Urinary bladder (tissue), 4 donors: ENCODE measurements around the gene PNKD. TPM values are rescaled to one million over a fixed set of nuclear protein-coding genes. Genes with fewer than 3 reads are reported as not detected.
A peak's percentile ranks its signal among the peaks of the same experiment; 100 is the strongest.

Experiments
- DNase-seq: peaks from one replicate; pipeline ENCODE4 v3.0.0-alpha.2; 2015; ENCODE audit errors: extremely low spot score
- H3K27ac ChIP-seq: one replicate; pipeline ENCODE4 v1.5.1; 2013; ENCODE audit warnings: low read depth, mild to moderate bottlenecking, moderate library complexity
- H3K36me3 ChIP-seq: one replicate; pipeline ENCODE4 v1.6.1; 2013; ENCODE audit warnings: mild to moderate bottlenecking, moderate library complexity; ENCODE audit not compliant: insufficient read depth
- H3K4me1 ChIP-seq: one replicate; pipeline ENCODE4 v1.6.1; 2013; ENCODE audit warnings: mild to moderate bottlenecking, moderate library complexity; ENCODE audit not compliant: insufficient read depth
- H3K4me3 ChIP-seq: one replicate; pipeline ENCODE4 v1.5.1; 2013; ENCODE audit warnings: low read depth, low read length
- WGBS: extraction: QIAGEN DNeasy Blood & Tissue Kit; methylation state at CpG from one replicate; pipeline ENCODE4 v1.1.7; 2013; 5-methylcytosine and 5-hydroxymethylcytosine counted together
- polyA plus RNA-seq: library from polyadenylated mRNA; stranded (reverse); fragments of 200-250 nt; gene quantifications from one replicate; pipeline ENCODE4 v1.2.3, GENCODE V29; 2013
- total RNA-seq: library from RNA; depleted of rRNA; stranded (reverse); fragments of >200 nt; gene quantifications from one replicate; pipeline ENCODE4 v1.2.3, GENCODE V29; 2014
- donor health status: healthy with polysubstance abuse.
- donor health status: healthy.

The PNKD gene
- total and polyA plus RNA-seq, 2 donors: 24.6 to 92.7 TPM

- peaks cover 9% of the 10 kb centered on the region for H3K4me1 ChIP-seq
- WGBS: 59% methylated on average over 16 of the region's 16 CpGs
- no peak for DNase-seq
- peak overlapping the region; percentile 76 for H3K27ac ChIP-seq
- H3K4me3 ChIP-seq: no peak overlapping the region
- peaks cover 3% of the 10 kb centered on the region for H3K36me3 ChIP-seq
Measured at GRCh38 chr2:218284106-218284811, 13.9 kb downstream of the PNKD start.

- WGBS: 21% methylated on average over 6 of the region's 6 CpGs
- no peak for DNase-seq
- no peak overlapping the region for H3K4me3 ChIP-seq
- H3K36me3 ChIP-seq: no peaks in the 10 kb centered on the region
- peak overlapping the region; percentile 94 for H3K27ac ChIP-seq
- peaks cover 11% of the 10 kb centered on the region for H3K4me1 ChIP-seq
Measured at GRCh38 chr2:218285604-218286003, 15.3 kb downstream of the PNKD start.

GRCh38 chr2:218286570-218287459 is 16.5 kb downstream of the PNKD start:
- DNase-seq: peak; percentile 91
- 2% methylated on average over 11 of the region's 11 CpGs for WGBS
- Histone ChIP-seq H3K36me3 (no peaks in the 10 kb centered on the region), H3K4me3 (peak overlapping the region; percentile 36), H3K27ac (peak overlapping the region; percentile 94), H3K4me1 (peaks cover 11% of the 10 kb centered on the region)

- WGBS: 29% methylated on average over 6 of the region's 6 CpGs
- H3K27ac ChIP-seq: peak overlapping the region; percentile 99
- no peak for DNase-seq
- H3K36me3 ChIP-seq: no peaks in the 10 kb centered on the region
- H3K4me3 ChIP-seq: no peak overlapping the region
- peaks cover 4% of the 10 kb centered on the region for H3K4me1 ChIP-seq
Measured at GRCh38 chr2:218289639-218290315, 19.5 kb downstream of the PNKD start.

GRCh38 chr2:218290316-218291261 is 20.3 kb downstream of the PNKD start:
- H3K36me3 ChIP-seq: no peaks in the 10 kb centered on the region
- 36% methylated on average over 12 of the region's 12 CpGs for whole genome bisulfite sequencing
- peak overlapping the region; percentile 75 for H3K4me3 ChIP-seq
- H3K27ac ChIP-seq: peak overlapping the region; percentile 99
- H3K4me1 ChIP-seq: peaks cover 2% of the 10 kb centered on the region
- DNase-seq: no peak

- no peak for DNase-seq
- Histone ChIP-seq H3K27ac (peak overlapping the region; percentile 99), H3K36me3 (no peaks in the 10 kb centered on the region), H3K4me3 (peak overlapping the region; percentile 75), H3K4me1 (peaks cover 2% of the 10 kb centered on the region)
- 28% methylated on average over 12 of the region's 12 CpGs for WGBS
Measured at GRCh38 chr2:218291318-218292047, 21.2 kb downstream of the PNKD start.

GRCh38 chr2:218292048-218293014 is 22.0 kb downstream of the PNKD start, which contains the start of gene TMBIM1:
TSS of gene TMBIM1 (minus strand) at chr2:218292503. CDS start at chr2:218282141, 10,362 bp downstream.
- WGBS: 4% methylated on average over 63 of the region's 63 CpGs
- DNase-seq: no peak
- peaks cover 2% of the 10 kb centered on the region for H3K4me1 ChIP-seq
- H3K27ac ChIP-seq: peak within 1 kb of the TSS; percentile 99
- no peaks in the 10 kb centered on the region for H3K36me3 ChIP-seq
- H3K4me3 ChIP-seq: peak within 1 kb of the TSS; percentile 75

GRCh38 chr2:218293715-218294429 is 23.6 kb downstream of the PNKD start:
- H3K27ac ChIP-seq: no peak overlapping the region
- H3K4me1 ChIP-seq: peaks cover 2% of the 10 kb centered on the region
- WGBS: 63% methylated on average over 5 of the region's 5 CpGs

GRCh38 chr2:218294430-218295022 is 24.2 kb downstream of the PNKD start:
- 86% methylated on average over 5 of the region's 5 CpGs for WGBS
- DNase-seq: no peak
- Histone ChIP-seq H3K27ac (peak overlapping the region; percentile 53), H3K4me1 (peaks cover 2% of the 10 kb centered on the region), H3K36me3 (no peaks in the 10 kb centered on the region), H3K4me3 (no peak overlapping the region)

More at GRCh38 chr2:218293715-218294429, 23.6 kb downstream of the PNKD start:
- Histone ChIP-seq H3K4me3 (no peak overlapping the region), H3K36me3 (no peaks in the 10 kb centered on the region)
- DNase-seq: no peak

GRCh38 chr2:218295029-218295428 is 24.7 kb downstream of the PNKD start:
- DNase-seq: no peak
- Histone ChIP-seq H3K4me3 (no peak overlapping the region), H3K27ac (peak overlapping the region; percentile 78), H3K4me1 (peaks cover 2% of the 10 kb centered on the region), H3K36me3 (no peaks in the 10 kb centered on the region)
- 74% methylated on average over 7 of the region's 7 CpGs for WGBS
